Measurements from ENCODE around the gene IGIP.

The IGIP gene

GRCh38 chr5:140111011-140111858 lies 14.5 kb upstream of the IGIP start:
- no peak for DNase-seq (ENCODE audit: low read depth)

- no peak for DNase-seq (ENCODE audit: low read depth)
Measured at GRCh38 chr5:140111859-140112551, 13.7 kb upstream of the IGIP start.

GRCh38 chr5:140112685-140113179 lies 13.0 kb upstream of the IGIP start:
- no peak for DNase-seq (ENCODE audit: low read depth)

GRCh38 chr5:140113180-140113698 lies 12.5 kb upstream of the IGIP start:
- DNase-seq (ENCODE audit: low read depth) = no peak

- DNase-seq (ENCODE audit: low read depth) = peak; percentile 90
Measured at GRCh38 chr5:140113699-140114263, 12.0 kb upstream of the IGIP start, which contains the start of gene PURA. TSS of gene PURA (plus strand) at chr5:140114109. CDS start at chr5:140114182, 73 bp downstream.

- peak; percentile 75 for DNase-seq (ENCODE audit: low read depth)
Measured at GRCh38 chr5:140114341-140115185, 11.2 kb upstream of the IGIP start.

- DNase-seq (ENCODE audit: low read depth) = no peak
Measured at GRCh38 chr5:140115186-140115500, 10.6 kb upstream of the IGIP start.

GRCh38 chr5:140116716-140117115 lies 9.0 kb upstream of the IGIP start:
- DNase-seq (ENCODE audit: low read depth) = no peak

- no peak for DNase-seq (ENCODE audit: low read depth)
Measured at GRCh38 chr5:140117523-140117922, 8.2 kb upstream of the IGIP start.

GRCh38 chr5:140118302-140118936 lies 7.3 kb upstream of the IGIP start:
- no peak for DNase-seq (ENCODE audit: low read depth)

- DNase-seq (ENCODE audit: low read depth) = no peak
Measured at GRCh38 chr5:140126315-140127012, 727 bp downstream of the IGIP start.

- DNase-seq (ENCODE audit: low read depth) = no peak
Measured at GRCh38 chr5:140128376-140128775, 2.6 kb downstream of the IGIP start.

GRCh38 chr5:140130949-140131733 lies 5.4 kb downstream of the IGIP start:
- no peak for DNase-seq (ENCODE audit: low read depth)

- DNase-seq (ENCODE audit: low read depth) = peak; percentile 94
Measured at GRCh38 chr5:140131967-140132409, 6.3 kb downstream of the IGIP start.

GRCh38 chr5:140133514-140134167 lies 7.9 kb downstream of the IGIP start:
- DNase-seq (ENCODE audit: low read depth) = no peak

- no peak for DNase-seq (ENCODE audit: low read depth)
Measured at GRCh38 chr5:140134277-140134935, 8.7 kb downstream of the IGIP start.

GRCh38 chr5:140135127-140135526 lies 9.4 kb downstream of the IGIP start:
- no peak for DNase-seq (ENCODE audit: low read depth)

GRCh38 chr5:140136624-140137023 lies 10.9 kb downstream of the IGIP start:
- no peak for DNase-seq (ENCODE audit: low read depth)

- DNase-seq (ENCODE audit: low read depth) = no peak
Measured at GRCh38 chr5:140140435-140140834, 14.7 kb downstream of the IGIP start.
